Lower leg skin (tissue), 3 donors: ENCODE measurements around the gene AP5S1.

Experiments
- POLR2A ChIP-seq, 2 donors: fragments of 450-650 bp; IDR thresholded peaks; one replicate each; pipeline ENCODE4 v1.6.1; 2016 to 2017; ENCODE audit warnings: antibody characterized with exemption in 2 of 2, mild to moderate bottlenecking in 1 of 2, moderate library complexity in 1 of 2
- TF ChIP-seq, protein P1 (sequence below), 3 donors: fragments of 450-650 bp; IDR thresholded peaks; one replicate each; pipeline ENCODE4 v1.5.1; 2016; ENCODE audit warnings: antibody characterized with exemption in 3 of 3, mild to moderate bottlenecking in 3 of 3, moderate library complexity in 2 of 3

DNA sequence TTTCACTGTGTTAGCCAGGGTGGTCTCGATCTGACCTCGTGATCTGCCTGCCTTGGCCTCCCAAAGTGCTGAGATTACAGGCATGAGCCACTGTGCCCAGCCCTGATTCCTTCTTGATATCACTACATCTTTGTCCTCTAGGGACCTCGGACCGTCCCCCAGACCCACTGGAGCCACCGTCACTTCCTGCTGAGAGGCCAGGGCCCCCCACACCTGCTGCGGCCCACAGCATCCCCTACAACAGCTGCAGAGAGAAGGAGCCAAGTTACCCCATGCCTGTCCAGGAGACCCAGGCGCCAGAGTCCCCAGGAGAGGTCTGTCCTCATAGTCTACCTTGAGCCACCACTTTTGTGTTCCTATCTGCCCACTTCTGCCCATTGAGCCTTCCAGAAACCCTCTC lies 40.8 kb downstream of the AP5S1 start:
- TF ChIP-seq, protein P1, sequence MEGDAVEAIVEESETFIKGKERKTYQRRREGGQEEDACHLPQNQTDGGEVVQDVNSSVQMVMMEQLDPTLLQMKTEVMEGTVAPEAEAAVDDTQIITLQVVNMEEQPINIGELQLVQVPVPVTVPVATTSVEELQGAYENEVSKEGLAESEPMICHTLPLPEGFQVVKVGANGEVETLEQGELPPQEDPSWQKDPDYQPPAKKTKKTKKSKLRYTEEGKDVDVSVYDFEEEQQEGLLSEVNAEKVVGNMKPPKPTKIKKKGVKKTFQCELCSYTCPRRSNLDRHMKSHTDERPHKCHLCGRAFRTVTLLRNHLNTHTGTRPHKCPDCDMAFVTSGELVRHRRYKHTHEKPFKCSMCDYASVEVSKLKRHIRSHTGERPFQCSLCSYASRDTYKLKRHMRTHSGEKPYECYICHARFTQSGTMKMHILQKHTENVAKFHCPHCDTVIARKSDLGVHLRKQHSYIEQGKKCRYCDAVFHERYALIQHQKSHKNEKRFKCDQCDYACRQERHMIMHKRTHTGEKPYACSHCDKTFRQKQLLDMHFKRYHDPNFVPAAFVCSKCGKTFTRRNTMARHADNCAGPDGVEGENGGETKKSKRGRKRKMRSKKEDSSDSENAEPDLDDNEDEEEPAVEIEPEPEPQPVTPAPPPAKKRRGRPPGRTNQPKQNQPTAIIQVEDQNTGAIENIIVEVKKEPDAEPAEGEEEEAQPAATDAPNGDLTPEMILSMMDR (IDR thresholded peaks at IDR 0.05): no peak
- no peak for TF ChIP-seq POLR2A (IDR thresholded peaks at IDR 0.05)
